CMK (cell line): Measurements from ENCODE around the gene LYPLA2.
"Not testable (repeated sequence)": the region's sequence is repeated elsewhere in the genome, so short reads cannot be mapped to it uniquely, and the experiment has no call there.

Experiments used
- DNase-seq: peaks from one replicate; pipeline ENCODE4 v3.0.0-alpha.2; 2010; ENCODE audit warnings: low read depth

Gene LYPLA2

GRCh38 chr1:23779826-23780371, 11.0 kb upstream of the LYPLA2 start:
- no peak for DNase-seq

GRCh38 chr1:23783141-23783540, 7.8 kb upstream of the LYPLA2 start:
- DNase-seq, result not testable (repeated sequence)

GRCh38 chr1:23784846-23785245, 6.1 kb upstream of the LYPLA2 start:
- no peak for DNase-seq

- no peak for DNase-seq
Measured at GRCh38 chr1:23787701-23788100, 3.2 kb upstream of the LYPLA2 start.

- DNase-seq, result no peak
Measured at GRCh38 chr1:23788695-23789094, 2.2 kb upstream of the LYPLA2 start.

- no peak for DNase-seq
Measured at GRCh38 chr1:23791516-23792047, 637 bp downstream of the LYPLA2 start.

GRCh38 chr1:23792151-23792945, 1.4 kb downstream of the LYPLA2 start:
- no peak for DNase-seq

GRCh38 chr1:23793018-23793781, 2.3 kb downstream of the LYPLA2 start:
- DNase-seq, result no peak

GRCh38 chr1:23793861-23794731, 3.2 kb downstream of the LYPLA2 start:
- no peak for DNase-seq

- DNase-seq, result not testable (repeated sequence)
Measured at GRCh38 chr1:23794732-23795182, 3.8 kb downstream of the LYPLA2 start.

GRCh38 chr1:23795676-23796465, 4.9 kb downstream of the LYPLA2 start:
- no peak for DNase-seq

GRCh38 chr1:23796466-23797271, 5.7 kb downstream of the LYPLA2 start:
- DNase-seq, result no peak

GRCh38 chr1:23797478-23798448, 6.8 kb downstream of the LYPLA2 start:
- DNase-seq, result no peak

- DNase-seq, result no peak
Measured at GRCh38 chr1:23798662-23799142, 7.8 kb downstream of the LYPLA2 start.

- no peak for DNase-seq
Measured at GRCh38 chr1:23799255-23799569, 8.3 kb downstream of the LYPLA2 start.

GRCh38 chr1:23799570-23800399, 8.8 kb downstream of the LYPLA2 start:
- no peak for DNase-seq

- peak; percentile 92 for DNase-seq
Measured at GRCh38 chr1:23800400-23801337, 9.7 kb downstream of the LYPLA2 start, which contains the start of gene GALE. TSS of gene GALE (minus strand) at chr1:23800754. CDS start at chr1:23799007, 1,747 bp downstream.
